Endometrium (tissue), 2 donors: Measurements from ENCODE around the gene BBOX1.
A peak's percentile ranks its signal among the peaks of the same experiment; 100 is the strongest.
"Not testable (repeated sequence)": the region's sequence is repeated elsewhere in the genome, so short reads cannot be mapped to it uniquely, and the experiment has no call there.

ENCODE experiments used
- FAIRE-seq: peaks from 2 replicates; lab custom pipeline; 2012; peaks lifted over from hg19 to GRCh38; lab: Jason Lieb, UNC
- donor health status: control.
- donor health status: control.

The BBOX1 gene

GRCh38 chr11:27085111-27085510 lies 44.5 kb downstream of the BBOX1 start:
- FAIRE-seq, result no peak

GRCh38 chr11:27085605-27086004 lies 45.0 kb downstream of the BBOX1 start:
- FAIRE-seq, result no peak

- FAIRE-seq, result no peak
These were observed 46.8 kb downstream of the BBOX1 start for GRCh38 chr11:27087432-27087831.

GRCh38 chr11:27088353-27088752 lies 47.7 kb downstream of the BBOX1 start:
- no peak for FAIRE-seq

- no peak for FAIRE-seq
These were observed 49.1 kb downstream of the BBOX1 start for GRCh38 chr11:27089746-27090145.

GRCh38 chr11:27090357-27090948 lies 49.8 kb downstream of the BBOX1 start:
- FAIRE-seq, result not testable (repeated sequence)

- FAIRE-seq, result no peak
These were observed 53.5 kb downstream of the BBOX1 start for GRCh38 chr11:27094120-27094519.

- FAIRE-seq, result no peak
These were observed 54.4 kb downstream of the BBOX1 start for GRCh38 chr11:27095059-27095458.

GRCh38 chr11:27095887-27096286 lies 55.3 kb downstream of the BBOX1 start:
- no peak for FAIRE-seq

GRCh38 chr11:27097551-27097950 lies 56.9 kb downstream of the BBOX1 start:
- no peak for FAIRE-seq

GRCh38 chr11:27100534-27100933 lies 59.9 kb downstream of the BBOX1 start:
- FAIRE-seq, result no peak

GRCh38 chr11:27107548-27107947 lies 66.9 kb downstream of the BBOX1 start:
- FAIRE-seq, result no peak

- FAIRE-seq, result no peak
These were observed 68.2 kb downstream of the BBOX1 start for GRCh38 chr11:27108809-27109208.

GRCh38 chr11:27111896-27112295 lies 71.3 kb downstream of the BBOX1 start:
- no peak for FAIRE-seq

- no peak for FAIRE-seq
These were observed 72.3 kb downstream of the BBOX1 start for GRCh38 chr11:27112946-27113345.

GRCh38 chr11:27115051-27115650 lies 74.5 kb downstream of the BBOX1 start:
- FAIRE-seq, result no peak

- FAIRE-seq, result no peak
These were observed 76.1 kb downstream of the BBOX1 start for GRCh38 chr11:27116684-27117083.

GRCh38 chr11:27118371-27118770 lies 77.8 kb downstream of the BBOX1 start:
- no peak for FAIRE-seq

GRCh38 chr11:27118949-27119348 lies 78.3 kb downstream of the BBOX1 start:
- no peak for FAIRE-seq

- FAIRE-seq, result no peak
These were observed 78.8 kb downstream of the BBOX1 start for GRCh38 chr11:27119396-27119795.

- FAIRE-seq, result no peak
These were observed 79.6 kb downstream of the BBOX1 start for GRCh38 chr11:27120211-27120610.

- FAIRE-seq, result peak; percentile 51
These were observed 81.4 kb downstream of the BBOX1 start for GRCh38 chr11:27122001-27122400.

- FAIRE-seq, result no peak
These were observed 84.1 kb downstream of the BBOX1 start for GRCh38 chr11:27124514-27125264.

GRCh38 chr11:27129686-27130085 lies 89.1 kb downstream of the BBOX1 start:
- no peak for FAIRE-seq
